Activated naive CD8-positive, alpha-beta T cell treated with anti-CD3 and anti-CD28 coated beads for 36 hours (primary cell): Measurements from ENCODE around the gene SOHLH2. TPM values are rescaled to one million over a fixed set of nuclear protein-coding genes. Genes with fewer than 3 reads are reported as not detected.

ENCODE experiments used
- DNase-seq: peaks from one replicate; pipeline ENCODE4 v3.0.0; 2021
- H3K27ac Mint-ChIP-seq: one replicate; pipeline ENCODE4 v1.8.0; 2022; ENCODE audit warnings: mild to moderate bottlenecking, moderate library complexity, mixed read lengths
- H3K27me3 Mint-ChIP-seq: one replicate; pipeline ENCODE4 v1.8.0; 2022; ENCODE audit warnings: mild to moderate bottlenecking, mixed read lengths
- H3K36me3 Mint-ChIP-seq: one replicate; pipeline ENCODE4 v1.8.0; 2021; ENCODE audit warnings: mild to moderate bottlenecking, mixed read lengths
- H3K4me1 Mint-ChIP-seq: one replicate; pipeline ENCODE4 v1.8.0; 2021; ENCODE audit warnings: mixed read lengths
- H3K4me3 Mint-ChIP-seq: one replicate; pipeline ENCODE4 v1.8.0; 2022; ENCODE audit warnings: mild to moderate bottlenecking, moderate library complexity, mixed read lengths
- H3K9me3 Mint-ChIP-seq: one replicate; pipeline ENCODE4 v1.8.0; 2022; ENCODE audit warnings: mixed read lengths
- total RNA-seq, 2 experiments: library from RNA; stranded (reverse); gene quantifications; one replicate each; pipeline ENCODE4 v1.2.3, GENCODE V29; 2021

Gene SOHLH2
- total RNA-seq, 2 experiments from 2014 or later: not detected

DNA sequence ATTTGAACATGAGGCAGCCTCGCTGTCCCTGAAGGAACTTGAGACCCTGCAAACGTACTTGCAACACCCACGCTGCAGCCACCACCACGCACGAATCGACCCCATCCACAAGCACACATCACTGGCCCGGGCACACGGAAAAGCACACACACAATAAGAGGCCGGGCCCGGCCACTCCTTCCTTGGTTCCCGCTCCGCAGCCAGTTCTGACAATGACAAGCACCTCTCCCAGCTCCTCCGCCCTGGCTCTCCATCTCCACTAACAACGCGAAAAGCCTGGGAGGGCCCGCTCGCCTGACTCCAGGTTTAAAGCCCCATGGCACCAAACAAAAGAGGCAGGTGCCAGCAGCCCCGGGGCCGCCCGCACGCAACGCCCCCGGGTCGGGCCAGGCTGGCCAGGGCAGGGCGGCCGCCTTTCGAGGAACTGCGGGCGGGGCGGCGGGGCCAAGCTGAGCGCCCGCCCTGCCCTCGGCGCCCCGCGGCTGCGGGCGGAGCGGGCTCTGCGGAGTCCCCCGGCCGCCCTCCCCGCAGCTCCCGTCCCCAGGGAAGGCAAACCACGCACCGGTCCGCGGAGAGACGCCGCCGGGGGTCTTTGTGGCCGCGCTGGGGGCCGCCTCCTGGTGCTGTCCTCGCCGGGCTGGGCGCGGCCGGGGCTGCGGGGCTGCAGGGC lies 83.7 kb downstream of the SOHLH2 start:
- Mint-ChIP-seq H3K27ac (no peak overlapping the region), H3K4me1 (peaks cover 2% of the 10 kb centered on the region), H3K27me3 (peaks cover 46% of the 10 kb centered on the region), H3K4me3 (no peak overlapping the region), H3K36me3 (no peaks in the 10 kb centered on the region), H3K9me3 (no peaks in the 10 kb centered on the region)
- no peak for DNase-seq

- no peak overlapping the region for H3K4me3 Mint-ChIP-seq
- no peak for DNase-seq
- H3K9me3 Mint-ChIP-seq: no peaks in the 10 kb centered on the region
- peaks cover 48% of the 10 kb centered on the region for H3K27me3 Mint-ChIP-seq
- H3K4me1 Mint-ChIP-seq: peaks cover 2% of the 10 kb centered on the region
- H3K27ac Mint-ChIP-seq: no peak overlapping the region
- H3K36me3 Mint-ChIP-seq: no peaks in the 10 kb centered on the region
These were observed 84.2 kb downstream of the SOHLH2 start for GRCh38 chr13:36130193-36130551.

- Mint-ChIP-seq H3K9me3 (no peaks in the 10 kb centered on the region), H3K36me3 (no peaks in the 10 kb centered on the region), H3K27me3 (peaks cover 48% of the 10 kb centered on the region), H3K4me3 (no peak overlapping the region), H3K27ac (no peak overlapping the region), H3K4me1 (peaks cover 2% of the 10 kb centered on the region)
- DNase-seq: no peak
These were observed 84.8 kb downstream of the SOHLH2 start for GRCh38 chr13:36129539-36129938.

GRCh38 chr13:36126491-36126890 lies 87.9 kb downstream of the SOHLH2 start:
- H3K4me3 Mint-ChIP-seq: no peak overlapping the region
- peaks cover 2% of the 10 kb centered on the region for H3K4me1 Mint-ChIP-seq

DNA sequence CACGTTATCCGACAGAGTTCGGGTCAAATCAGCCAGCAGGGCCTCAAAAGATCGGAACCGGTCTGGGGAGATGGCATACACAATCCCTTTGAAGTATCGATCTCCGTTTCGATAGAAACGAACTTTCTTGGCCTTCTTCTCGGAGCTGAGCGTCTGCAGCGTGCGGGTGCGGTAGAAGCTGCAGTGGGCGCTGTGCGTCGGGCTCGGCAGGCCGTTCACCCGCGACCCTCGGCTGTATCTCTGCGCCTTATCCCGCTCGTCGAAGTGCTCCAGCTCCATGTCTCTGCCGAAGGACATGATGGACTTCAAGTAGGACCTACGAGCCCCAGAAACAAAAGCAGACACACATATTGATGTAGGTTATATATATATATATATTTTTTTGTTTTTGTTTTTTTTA lies 88.5 kb downstream of the SOHLH2 start:
- peaks cover 2% of the 10 kb centered on the region for H3K4me1 Mint-ChIP-seq
- peaks cover 17% of the 10 kb centered on the region for H3K27me3 Mint-ChIP-seq
- DNase-seq: no peak
- H3K27ac Mint-ChIP-seq: no peak overlapping the region
- no peaks in the 10 kb centered on the region for H3K36me3 Mint-ChIP-seq
- no peaks in the 10 kb centered on the region for H3K9me3 Mint-ChIP-seq
- H3K4me3 Mint-ChIP-seq: no peak overlapping the region

More at GRCh38 chr13:36126491-36126890, 87.9 kb downstream of the SOHLH2 start:
- no peaks in the 10 kb centered on the region for H3K9me3 Mint-ChIP-seq
- H3K27ac Mint-ChIP-seq: no peak overlapping the region
- H3K27me3 Mint-ChIP-seq: peaks cover 20% of the 10 kb centered on the region
- no peak for DNase-seq
- no peaks in the 10 kb centered on the region for H3K36me3 Mint-ChIP-seq

DNA sequence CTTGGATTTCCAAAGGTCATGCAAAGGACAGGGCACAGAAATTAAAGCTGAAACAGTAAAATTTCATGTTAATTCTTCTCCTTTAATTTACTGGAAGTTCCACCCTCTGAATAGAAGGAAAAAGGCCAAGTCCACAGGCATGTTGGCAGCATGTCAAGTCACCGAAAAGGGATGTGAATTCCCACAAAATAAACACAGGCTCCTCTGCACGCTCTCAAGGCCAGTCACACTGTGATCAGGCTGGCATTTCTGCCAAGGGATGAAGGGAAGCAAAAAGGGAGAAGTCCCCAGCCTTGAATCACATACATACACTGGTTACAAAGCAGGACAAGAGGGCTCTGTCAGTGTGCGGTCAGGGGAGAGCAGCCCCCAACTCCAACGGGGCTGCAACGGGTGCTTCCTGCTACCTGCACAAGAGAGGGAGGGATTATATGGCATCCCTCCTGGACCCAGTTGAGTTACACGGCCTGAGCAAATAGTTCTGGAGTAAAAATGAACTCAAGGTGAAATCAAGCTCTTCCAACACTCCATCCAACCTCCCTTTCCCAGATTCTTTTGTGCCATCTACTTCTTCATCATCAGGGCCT lies 90.0 kb downstream of the SOHLH2 start:
- Mint-ChIP-seq H3K9me3 (no peaks in the 10 kb centered on the region), H3K4me3 (no peak overlapping the region), H3K36me3 (no peaks in the 10 kb centered on the region), H3K27me3 (peaks cover 9% of the 10 kb centered on the region), H3K27ac (no peak overlapping the region), H3K4me1 (no peaks in the 10 kb centered on the region)
- DNase-seq: no peak

Other genes starting within 250 kb of the SOHLH2 start
- gene DCLK1, start 83.2 kb downstream of the SOHLH2 start, total RNA-seq: not detected
- gene CCDC169, start 83.3 kb upstream of the SOHLH2 start, total RNA-seq: under 1 TPM in 1 of 2 experiments, not detected in 1; 0.28 TPM
- gene SPART, start 131.8 kb upstream of the SOHLH2 start, total RNA-seq: 10 to 100 TPM; 27.5 to 28.9 TPM
- under 1 TPM in 1 of 2 experiments, not detected in 1; 0.16 TPM for gene CCNA1, start 217.9 kb upstream of the SOHLH2 start, total RNA-seq